K562 (cell line): ENCODE measurements around the gene AGPAT2. TPM values are rescaled to one million over a fixed set of nuclear protein-coding genes. Genes with fewer than 3 reads are reported as not detected.

Source experiments
- ATAC-seq: fragments of 200-7000 bp; cut with Tn5 transposase; 3 replicates; pipeline ENCODE4 v1.9.1; 2020; ENCODE audit warnings: moderate library complexity
- BruUV-seq: library from RNA; stranded (reverse); fragments of 400-500 nt; replicated peaks from 2 replicates; lab custom pipeline; 2021; lab: Mats Ljungman, UMichigan
- CTCF ChIA-PET: fragments of 300-600 bp; formaldehyde crosslinking; extraction: SDS; loops from one replicate; lab custom pipeline; 2021; ENCODE audit warnings: low intra/inter-chr PET ratio; lab: Yijun Ruan, JAX
- POLR2A ChIA-PET: fragments of 300-600, 350-650 bp; sonication (Branson Sonifier 250); formaldehyde crosslinking; extraction: SDS; loops from one replicate; lab custom pipeline; 2021; ENCODE audit warnings: antibody characterized with exemption, inconsistent platforms; lab: Yijun Ruan, JAX
- DNase-seq, 4 experiments: peaks; one replicate each; pipeline versions ENCODE4 v3.0.0 to v3.0.0-alpha.2; 2011 to 2018; ENCODE audit warnings: low spot score in 3 of 4, mixed read lengths in 3 of 4; ENCODE audit errors: extremely low read depth in 1 of 4
- FAIRE-seq: peaks from 2 replicates; lab custom pipeline; 2011; peaks lifted over from hg19 to GRCh38; lab: Jason Lieb, UNC
- H2AFZ ChIP-seq: 2 replicates; pipeline ENCODE4 v1.6.0; 2011; ENCODE audit warnings: low read depth, low read length, control low read depth, inconsistent platforms
- H3K27ac ChIP-seq: fragments of 200-600 bp; 3 replicates; pipeline ENCODE4 v1.8.0; 2011; ENCODE audit warnings: low read depth, mild to moderate bottlenecking, control low read depth, inconsistent platforms, low read length, moderate library complexity, mixed read lengths; ENCODE audit errors: extremely low read depth
- H3K27me3 ChIP-seq, 2 experiments: fragments of 300-600 bp in 1 of 2; 2 replicates in 1 of 2; 3 replicates in 1 of 2; pipeline versions ENCODE4 v1.6.0 to v1.8.0; 2011; ENCODE audit warnings: inconsistent platforms in 2 of 2, low read length in 2 of 2, mild to moderate bottlenecking in 1 of 2, mixed read lengths in 1 of 2, moderate library complexity in 1 of 2; ENCODE audit not compliant: control insufficient read depth in 2 of 2, insufficient read depth in 2 of 2
- H3K36me3 ChIP-seq: fragments of 300-600 bp; 3 replicates; pipeline ENCODE4 v1.8.0; 2011; ENCODE audit warnings: mild to moderate bottlenecking, low read length, inconsistent platforms; ENCODE audit not compliant: control insufficient read depth, insufficient read depth
- H3K4me1 ChIP-seq, 2 experiments: fragments of 200-600 bp in 1 of 2; replicated peaks in 1 of 2; 2 replicates in 1 of 2; 3 replicates in 1 of 2; pipeline versions ENCODE4 v1.5.1 to v1.8.0; 2011; ENCODE audit warnings: inconsistent platforms in 2 of 2, low read length in 2 of 2, mild to moderate bottlenecking in 1 of 2, mixed read lengths in 1 of 2, moderate library complexity in 1 of 2; ENCODE audit not compliant: control insufficient read depth in 2 of 2, insufficient read depth in 2 of 2
- H3K4me2 ChIP-seq: 2 replicates; pipeline ENCODE4 v1.6.1; 2011; ENCODE audit warnings: low read length, control low read depth, inconsistent platforms, mixed read lengths; ENCODE audit not compliant: insufficient read depth
- H3K4me3 ChIP-seq: fragments of 200-600 bp; sonication (generic), shearing (Covaris generic); 2 replicates; pipeline ENCODE4 v1.5.1; 2016; ENCODE audit warnings: control low read depth, inconsistent platforms
- H3K79me2 ChIP-seq: fragments of 200-600 bp; 3 replicates; pipeline ENCODE4 v1.8.0; 2011; ENCODE audit warnings: low read length, inconsistent platforms; ENCODE audit not compliant: control insufficient read depth, insufficient read depth
- H3K9ac ChIP-seq, 2 experiments: 2 replicates each; pipeline versions ENCODE4 v1.6.0 to v1.6.1; 2011; ENCODE audit warnings: low read depth in 2 of 2, low read length in 2 of 2, control low read depth in 1 of 2, inconsistent platforms in 1 of 2, mild to moderate bottlenecking in 1 of 2, mixed read lengths in 1 of 2; ENCODE audit not compliant: insufficient read depth in 1 of 2
- H3K9me1 ChIP-seq: one replicate; pipeline ENCODE4 v1.6.0; 2011; ENCODE audit warnings: inconsistent platforms, mild to moderate bottlenecking, low read length, moderate library complexity; ENCODE audit not compliant: control insufficient read depth, insufficient read depth
- H3K9me3 ChIP-seq: replicated peaks from 2 replicates; pipeline ENCODE4 v1.5.1; 2011; ENCODE audit warnings: low read depth, low read length, inconsistent platforms; ENCODE audit not compliant: control insufficient read depth, insufficient read depth
- H4K20me1 ChIP-seq: replicated peaks from 2 replicates; pipeline ENCODE4 v1.6.1; 2011; ENCODE audit warnings: low read length, inconsistent platforms, mixed read lengths; ENCODE audit not compliant: control insufficient read depth, insufficient read depth
- CCNT2 ChIP-seq: IDR thresholded peaks from 2 replicates; pipeline ENCODE4 v1.6.1; 2011; ENCODE audit warnings: borderline replicate concordance, low read depth, mild to moderate bottlenecking, moderate library complexity, mixed read lengths, low read length; ENCODE audit not compliant: insufficient read length; ENCODE audit errors: extremely low read depth
- ELF1 ChIP-seq: fragments of 200-800 bp; sonication (Bioruptor generic); IDR thresholded peaks from 2 replicates; pipeline ENCODE4 v1.6.1; 2016; ENCODE audit warnings: missing genetic modification characterization, missing compliant biosample characterization
- FOXM1 ChIP-seq, 2 experiments: fragments of 450-650 bp in 1 of 2; sonication (generic) in 1 of 2; formaldehyde crosslinking in 1 of 2; IDR thresholded peaks; 2 replicates each; pipeline versions ENCODE4 v1.6.1 to v1.9.0; 2017 to 2022; ENCODE audit warnings: low read depth in 2 of 2, mild to moderate bottlenecking in 2 of 2, missing genetic modification reagents in 1 of 2, moderate library complexity in 1 of 2
- HIVEP1 ChIP-seq: fragments of 250-450 bp; sonication (Bioruptor Pico); IDR thresholded peaks from 2 replicates; pipeline ENCODE4 v1.4.0; 2020; ENCODE audit warnings: mild to moderate bottlenecking
- JUN ChIP-seq, 2 experiments: sonication (generic) in 1 of 2; formaldehyde crosslinking in 1 of 2; IDR thresholded peaks; 2 replicates each; pipeline versions ENCODE4 v1.6.1 to v1.8.0; 2012 to 2022; ENCODE audit warnings: borderline replicate concordance in 2 of 2, mild to moderate bottlenecking in 2 of 2, improper control_type of control experiment in 1 of 2, low read depth in 1 of 2, low read length in 1 of 2, missing genetic modification reagents in 1 of 2
- MTA3 ChIP-seq: fragments of 450-650 bp; formaldehyde crosslinking; IDR thresholded peaks from 2 replicates; pipeline ENCODE4 v1.6.1; 2017; ENCODE audit warnings: mild to moderate bottlenecking, borderline replicate concordance
- PHB2 ChIP-seq: fragments of 450-650 bp; IDR thresholded peaks from 2 replicates; pipeline ENCODE4 v1.6.1; 2017; ENCODE audit warnings: low read depth
- POLR2A ChIP-seq: fragments of 450-650 bp; conservative IDR thresholded peaks from 2 replicates; pipeline ENCODE4 v1.6.1; 2016
- PTBP1 ChIP-seq: fragments of 200-400 bp; formaldehyde crosslinking; IDR thresholded peaks from 2 replicates; pipeline ENCODE4 v1.6.1; 2017; ENCODE audit warnings: low read depth, low read length
- RBBP5 ChIP-seq: fragments of 200-600 bp; sonication (generic); IDR thresholded peaks from 2 replicates; pipeline ENCODE4 v1.6.1; 2012; ENCODE audit warnings: borderline replicate concordance, mild to moderate bottlenecking, low read length, control low read depth, inconsistent platforms; ENCODE audit not compliant: insufficient read depth, poor library complexity, severe bottlenecking
- SMARCB1 ChIP-seq: IDR thresholded peaks from 2 replicates; pipeline ENCODE4 v1.6.1; 2011; ENCODE audit warnings: improper control_type of control experiment, low read depth; ENCODE audit not compliant: insufficient read length
- SREBF1 ChIP-seq: fragments of 150-350 bp; IDR thresholded peaks from 2 replicates; pipeline ENCODE4 v1.6.1; 2014; ENCODE audit warnings: antibody characterized with exemption, low read depth, low read length, borderline replicate concordance
- TFE3 ChIP-seq: fragments of 450-650 bp; formaldehyde crosslinking; IDR thresholded peaks from 2 replicates; pipeline ENCODE4 v1.4.0; 2020; ENCODE audit warnings: mild to moderate bottlenecking, mixed read lengths
- ZNF24 ChIP-seq: fragments of 450-650 bp; IDR thresholded peaks from 2 replicates; pipeline ENCODE4 v1.6.1; 2016
- ZNF354B ChIP-seq: fragments of 250-450 bp; sonication (Bioruptor Pico); IDR thresholded peaks from 2 replicates; pipeline ENCODE4 v1.4.0; 2020
- ZNF778 ChIP-seq: fragments of 450-650 bp; formaldehyde crosslinking; IDR thresholded peaks from 2 replicates; pipeline ENCODE4 v1.4.0; 2020; ENCODE audit warnings: mild to moderate bottlenecking, moderate library complexity
- WGBS: fragments of 100-300 bp; shearing (Covaris generic); methylation state at CpG from one replicate; pipeline ENCODE4 v1.1.6; 2016; ENCODE audit warnings: low coverage, mixed read lengths; ENCODE audit not compliant: insufficient coverage; ENCODE audit errors: missing lambda C conversion rate; 5-methylcytosine and 5-hydroxymethylcytosine counted together
- in situ Hi-C: fragments of 300-500 bp; cut with MboI; formaldehyde crosslinking; loops from 4 replicates; pipeline ENCODE4 v1.15.0; 2018; ENCODE audit warnings: inconsistent platforms, mixed read lengths
- intact Hi-C: fragments of 100-400 bp; cut with micrococcal nuclease; formaldehyde crosslinking; loops from 2 replicates; pipeline ENCODE4 v1.14.2; 2022
- polyA plus RNA-seq, 8 experiments: library from polyadenylated mRNA; depleted of rRNA in 4 of 8; stranded (reverse) in 5 of 8; unstranded in 3 of 8; fragments of >200 nt; fragmentation: Nextera tagmentation in 2 of 8; fragmentation: Illumina TruSeq in 1 of 8; extraction: Ambion mirVana in 2 of 8; extraction: Trizol in 1 of 8; gene quantifications; 2 replicates each; pipeline versions ENCODE4 v1.2.1 to v1.2.3, GENCODE V29; 2011 to 2014; ENCODE audit warnings: inconsistent platforms in 1 of 8, missing spikeins in 1 of 8
- total RNA-seq, 7 experiments: library from RNA; depleted of rRNA in 6 of 7; stranded (reverse); fragments of >200 nt in 6 of 7; fragmentation: Illumina TruSeq in 2 of 7; extraction: Trizol in 2 of 7; gene quantifications; 2 replicates each; pipeline versions ENCODE4 v1.2.1 to v1.2.3, GENCODE V29; 2011 to 2021; ENCODE audit warnings: low replicate concordance in 1 of 7

Gene AGPAT2
- total and polyA plus RNA-seq, 9 of the 15 experiments (the other 6 are each of a cell fraction or from before 2014, with no cell fraction given) = 0.13 to 54.5 (median 23.9) TPM

DNA sequence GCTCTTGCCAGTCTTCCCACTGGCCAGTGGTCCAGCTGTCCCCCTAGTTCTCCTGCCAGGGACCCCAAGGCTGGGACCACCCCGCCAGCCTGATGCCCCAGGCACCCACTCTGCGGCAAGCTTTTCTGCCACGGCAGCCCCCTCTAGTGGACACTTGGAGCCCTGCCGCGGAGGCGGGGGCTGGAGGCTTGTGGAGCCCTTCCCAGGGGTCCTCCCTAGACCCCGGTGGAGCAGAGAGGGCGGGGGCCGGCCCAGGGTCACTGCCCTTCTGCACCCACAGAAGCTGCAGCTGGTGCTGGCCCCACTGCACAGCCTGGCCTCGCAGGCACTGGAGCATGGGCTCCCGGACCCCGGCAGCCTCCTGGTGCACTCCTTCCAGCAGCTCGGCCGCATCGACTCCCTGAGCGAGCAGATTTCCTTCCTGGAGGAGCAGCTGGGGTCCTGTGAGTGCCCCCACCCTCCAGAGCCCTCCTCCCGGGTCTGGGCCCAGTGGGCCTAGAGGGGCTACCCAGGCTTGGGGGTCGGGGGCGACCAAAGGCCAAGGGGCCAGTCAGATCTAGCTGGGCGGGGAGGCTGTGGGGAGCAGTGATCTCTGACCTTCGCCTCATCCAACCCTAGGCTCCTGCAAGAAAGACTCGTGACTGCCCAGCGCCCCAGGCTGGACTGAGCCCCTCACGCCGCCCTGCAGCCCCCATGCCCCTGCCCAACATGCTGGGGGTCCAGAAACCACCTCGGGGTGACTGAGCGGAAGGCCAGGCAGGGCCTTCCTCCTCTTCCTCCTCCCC, 15.4 kb downstream of the AGPAT2 start (continued):
- TF ChIP-seq CCNT2 = peak; percentile 45
- no peak for TF ChIP-seq ZNF24
- no peak for TF ChIP-seq PHB2
- TF ChIP-seq POLR2A = peak; percentile 74
- TF ChIP-seq ZNF354B = no peak
- no peak for TF ChIP-seq JUN (IDR thresholded peaks at IDR 0.05; ENCODE audit: borderline replicate concordance, low read depth, low read length)
- TF ChIP-seq JUN (CRISPR knock-in tag; IDR thresholded peaks at IDR 0.05; ENCODE audit: borderline replicate concordance) = no peak
- 0 out of 2 replicates have a peak, but pooled peaks have one; percentile 21 for TF ChIP-seq MTA3
- no peak for TF ChIP-seq RBBP5
- TF ChIP-seq PTBP1 = peak; percentile 59; the same call in 1 of the 2 replicates

DNA sequence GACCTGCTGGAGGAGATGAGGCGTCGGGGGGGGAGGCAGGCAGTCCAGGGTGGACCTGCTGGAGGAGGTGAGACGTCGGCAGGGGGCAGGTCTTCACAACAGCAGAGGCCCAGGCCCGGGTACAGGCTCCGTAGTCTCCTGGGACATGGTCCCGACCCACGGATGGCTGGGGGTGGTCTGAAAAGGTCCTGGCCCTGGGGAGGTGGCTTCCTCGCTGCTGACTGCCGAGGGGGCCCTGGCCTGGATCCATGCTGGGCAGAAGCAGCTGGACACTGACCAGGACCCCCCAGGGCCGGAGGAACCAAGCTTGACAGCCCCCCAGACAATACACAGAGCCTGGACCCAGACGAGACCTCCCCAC, 16.0 kb downstream of the AGPAT2 start:
- H3K36me3 ChIP-seq = peaks cover 83% of the 10 kb centered on the region; the same call in 2 of the 3 replicates
- ATAC-seq = no peak
- BruUV-seq = no TSS peak
- H3K9me1 ChIP-seq = peaks cover 2% of the 10 kb centered on the region
- no peak for FAIRE-seq
- intact Hi-C loops (no loop called here), in situ Hi-C loops (no loop called here)
- H3K79me2 ChIP-seq = peaks cover 30% of the 10 kb centered on the region
- H2AFZ ChIP-seq = no peak overlapping the region
- H3K27me3 ChIP-seq = no peaks in the 10 kb centered on the region
- CTCF ChIA-PET = no interaction called here
- H3K9me3 ChIP-seq = no peaks in the 10 kb centered on the region
- peaks cover 8 to 100% of the 10 kb centered on the region in 2 experiments; a peak in 4 of 5 replicates for H3K4me1 ChIP-seq
- no peak overlapping the region for H3K27ac ChIP-seq
- POLR2A ChIA-PET = interaction anchor here (0.6 to 1.4 kb wide), 6 partner anchors 9 to 136 kb away, joined by 3 to 8 read pairs (median 3); partner anchors contain the start of genes EGFL7 and RABL6
- DNase-seq = peak in 1 of 4 experiments; percentile 55
- 71% methylated on average over 5 of the region's 12 CpGs for WGBS
- no peak overlapping the region for H3K4me3 ChIP-seq
- H4K20me1 ChIP-seq = peaks cover 64% of the 10 kb centered on the region
- no peak overlapping the region for H3K4me2 ChIP-seq
- peak overlapping the region in 1 of 2 experiments; percentile 61; a peak in 1 of 4 replicates for H3K9ac ChIP-seq
- TF ChIP-seq ELF1 (tag) (no peak), ZNF778 (CRISPR knock-in tag) (no peak), FOXM1 (IDR thresholded peaks at IDR 0.05; ENCODE audit: low read depth) (no peak), FOXM1 (CRISPR knock-in tag; IDR thresholded peaks at IDR 0.05; ENCODE audit: low read depth) (no peak), TFE3 (peak; percentile 2; the same call in 1 of the 2 replicates), SREBF1 (no peak), HIVEP1 (CRISPR knock-in tag) (no peak), SMARCB1 (no peak)
